Liver (tissue), 9 donors: Measurements from ENCODE around the gene STN1. TPM values are rescaled to one million over a fixed set of nuclear protein-coding genes. Genes with fewer than 3 reads are reported as not detected.

Experiments used
- DNase-seq: peaks from one replicate; pipeline ENCODE4 v3.0.0-alpha.2; 2017; ENCODE audit warnings: low spot score
- H3K27ac ChIP-seq, 2 donors: one replicate each; pipeline ENCODE4 v1.7.0; 2013; ENCODE audit warnings: inconsistent platforms in 2 of 2, low read length in 2 of 2, control low read depth in 1 of 2, low read depth in 1 of 2, mild to moderate bottlenecking in 1 of 2
- H3K27me3 ChIP-seq, 4 donors: one replicate each; pipeline versions ENCODE4 v1.6.1 to v1.7.0; 2013; ENCODE audit warnings: low read length in 3 of 4, inconsistent platforms in 1 of 4, mild to moderate bottlenecking in 1 of 4, moderate library complexity in 1 of 4; ENCODE audit not compliant: control insufficient read depth in 4 of 4, insufficient read depth in 4 of 4
- H3K36me3 ChIP-seq, 4 donors: one replicate each; pipeline versions ENCODE4 v1.6.1 to v1.7.0; 2013; ENCODE audit warnings: low read length in 3 of 4, mild to moderate bottlenecking in 3 of 4, low read depth in 1 of 4, moderate library complexity in 1 of 4; ENCODE audit not compliant: control insufficient read depth in 4 of 4, insufficient read depth in 3 of 4
- H3K4me1 ChIP-seq, 4 donors: one replicate each; pipeline versions ENCODE4 v1.6.1 to v1.7.0; 2013; ENCODE audit warnings: low read length in 3 of 4, mild to moderate bottlenecking in 3 of 4, moderate library complexity in 1 of 4; ENCODE audit not compliant: control insufficient read depth in 4 of 4, insufficient read depth in 4 of 4
- H3K4me3 ChIP-seq, 3 donors: one replicate each; pipeline versions ENCODE4 v1.6.1 to v1.7.0; 2013; ENCODE audit warnings: low read length in 3 of 3, control low read depth in 1 of 3, low read depth in 1 of 3, mild to moderate bottlenecking in 1 of 3
- H3K9ac ChIP-seq, 2 donors: one replicate each; pipeline ENCODE4 v1.7.0; 2013; ENCODE audit warnings: low read length in 2 of 2, mild to moderate bottlenecking in 2 of 2, moderate library complexity in 2 of 2, control low read depth in 1 of 2, low read depth in 1 of 2
- H3K9me3 ChIP-seq, 4 donors: one replicate each; pipeline versions ENCODE4 v1.6.1 to v1.7.0; 2013; ENCODE audit warnings: low read length in 3 of 4; ENCODE audit not compliant: control insufficient read depth in 4 of 4
- CTCF ChIP-seq: fragments of 150-350 bp; IDR thresholded peaks from 2 replicates; pipeline ENCODE4 v1.5.1; 2017; ENCODE audit warnings: improper control_type of control experiment, low read depth, low read length; ENCODE audit not compliant: missing input control
- EGR1 ChIP-seq, 2 donors: IDR thresholded peaks; 2 replicates each; pipeline ENCODE4 v1.6.1; 2016 to 2018; ENCODE audit warnings: antibody characterized with exemption in 2 of 2, low read depth in 2 of 2
- FOXA1 ChIP-seq: IDR thresholded peaks from 2 replicates; pipeline ENCODE4 v1.6.1; 2016; ENCODE audit warnings: antibody characterized with exemption
- FOXA2 ChIP-seq: IDR thresholded peaks from 2 replicates; pipeline ENCODE4 v1.6.1; 2016; ENCODE audit warnings: antibody characterized with exemption
- GABPA ChIP-seq, 2 donors: IDR thresholded peaks in 1 of 2; conservative IDR thresholded peaks in 1 of 2; 2 replicates each; pipeline ENCODE4 v1.6.1; 2016; ENCODE audit warnings: antibody characterized with exemption in 2 of 2, mild to moderate bottlenecking in 1 of 2, moderate library complexity in 1 of 2
- HNF4A ChIP-seq, 2 donors: conservative IDR thresholded peaks; 2 replicates each; pipeline ENCODE4 v1.6.1; 2016; ENCODE audit warnings: antibody characterized with exemption in 2 of 2, mild to moderate bottlenecking in 2 of 2
- HNF4G ChIP-seq: IDR thresholded peaks from 2 replicates; pipeline ENCODE4 v1.6.1; 2016; ENCODE audit warnings: antibody characterized with exemption
- JUND ChIP-seq, 2 donors: IDR thresholded peaks; 2 replicates each; pipeline ENCODE4 v1.6.1; 2016; ENCODE audit warnings: antibody characterized with exemption in 2 of 2
- REST ChIP-seq: IDR thresholded peaks from 2 replicates; pipeline ENCODE4 v1.6.1; 2016; ENCODE audit warnings: antibody characterized with exemption, mild to moderate bottlenecking
- RXRA ChIP-seq, 2 donors: IDR thresholded peaks; 2 replicates each; pipeline ENCODE4 v1.6.1; 2017 to 2018; ENCODE audit warnings: antibody characterized with exemption in 2 of 2, mild to moderate bottlenecking in 1 of 2
- SP1 ChIP-seq: IDR thresholded peaks from 2 replicates; pipeline ENCODE4 v1.6.1; 2018; ENCODE audit warnings: antibody characterized with exemption, mild to moderate bottlenecking
- TAF1 ChIP-seq: conservative IDR thresholded peaks from 2 replicates; pipeline ENCODE4 v1.6.1; 2016; ENCODE audit warnings: antibody characterized with exemption, mild to moderate bottlenecking
- YY1 ChIP-seq: IDR thresholded peaks from 2 replicates; pipeline ENCODE4 v1.6.1; 2016; ENCODE audit warnings: antibody characterized with exemption, mild to moderate bottlenecking
- WGBS: extraction: QIAGEN DNeasy Blood & Tissue Kit; methylation state at CpG from one replicate; pipeline ENCODE4 v1.1.7; 2013; 5-methylcytosine and 5-hydroxymethylcytosine counted together
- polyA plus RNA-seq, 2 donors: library from polyadenylated mRNA; stranded (reverse) in 1 of 2; unstranded in 1 of 2; fragments of 200-250 nt in 1 of 2; fragments of >200 nt in 1 of 2; fragmentation: Nextera tagmentation in 1 of 2; extraction: Ambion mirVana in 1 of 2; gene quantifications; one replicate each; pipeline versions ENCODE4 v1.2.1 to v1.2.3, GENCODE V29; 2013 to 2015
- total RNA-seq, 2 donors: library from RNA; depleted of rRNA; stranded (reverse); fragments of >200 nt; gene quantifications; one replicate each; pipeline ENCODE4 v1.2.3, GENCODE V29; 2014
- TF ChIP-seq, protein P1 (sequence below): IDR thresholded peaks from 2 replicates; pipeline ENCODE4 v1.6.1; 2016; ENCODE audit warnings: antibody characterized with exemption
- TF ChIP-seq, protein P2 (sequence below): IDR thresholded peaks from 2 replicates; pipeline ENCODE4 v1.6.1; 2016; ENCODE audit warnings: antibody characterized with exemption
- TF ChIP-seq, protein P3 (sequence below): IDR thresholded peaks from 2 replicates; pipeline ENCODE4 v1.6.1; 2016; ENCODE audit warnings: antibody characterized with exemption
- donor health status: healthy.
- donor health status: healthy.
- donor health status: healthy.
- donor health status: healthy.
- donor health status: healthy.

Gene STN1
- total and polyA plus RNA-seq, 4 donors: 6.9 to 12.9 (median 8.0) TPM

GRCh38 chr10:103890688-103891087 is 27.3 kb downstream of the STN1 start:
- H3K36me3 ChIP-seq: peaks cover 0 to 15% (median 12%) of the 10 kb centered on the region in 4 donors
- peaks cover 2 to 25% (median 18%) of the 10 kb centered on the region in 4 donors for H3K4me1 ChIP-seq
- 90% methylated on average over 2 of the region's 2 CpGs for WGBS
- no peak overlapping the region for H3K27ac ChIP-seq
- no peaks in the 10 kb centered on the region for H3K27me3 ChIP-seq
- TF ChIP-seq GABPA (IDR thresholded peaks at IDR 0.05 in 1 of 2, conservative IDR thresholded peaks at IDR 0.05 in 1 of 2) (no peak), RXRA (IDR thresholded peaks at IDR 0.05) (no peak), EGR1 (IDR thresholded peaks at IDR 0.05; ENCODE audit: low read depth in 2 of 2) (no peak), SP1 (no peak), HNF4A (conservative IDR thresholded peaks at IDR 0.05) (no peak), FOXA2 (no peak), HNF4G (no peak), REST (no peak)
- TF ChIP-seq, protein P1, sequence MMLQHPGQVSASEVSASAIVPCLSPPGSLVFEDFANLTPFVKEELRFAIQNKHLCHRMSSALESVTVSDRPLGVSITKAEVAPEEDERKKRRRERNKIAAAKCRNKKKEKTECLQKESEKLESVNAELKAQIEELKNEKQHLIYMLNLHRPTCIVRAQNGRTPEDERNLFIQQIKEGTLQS: no peak
- no peak overlapping the region for H3K9ac ChIP-seq
- no peaks in the 10 kb centered on the region for H3K9me3 ChIP-seq
- DNase-seq: no peak
- no peak overlapping the region for H3K4me3 ChIP-seq

GRCh38 chr10:103890194-103890658 is 27.8 kb downstream of the STN1 start:
- H3K27ac ChIP-seq: no peak overlapping the region
- peaks cover 2 to 25% (median 18%) of the 10 kb centered on the region in 4 donors for H3K4me1 ChIP-seq
- H3K36me3 ChIP-seq: peaks cover 0 to 15% (median 10%) of the 10 kb centered on the region in 4 donors
- H3K9me3 ChIP-seq: no peaks in the 10 kb centered on the region
- no peak overlapping the region for H3K9ac ChIP-seq
- DNase-seq: no peak
- no peaks in the 10 kb centered on the region for H3K27me3 ChIP-seq
- TF ChIP-seq FOXA2 (no peak), HNF4A (conservative IDR thresholded peaks at IDR 0.05) (no peak), EGR1 (IDR thresholded peaks at IDR 0.05; ENCODE audit: low read depth in 2 of 2) (no peak), FOXA1 (no peak), CTCF (no peak), REST (no peak), JUND (IDR thresholded peaks at IDR 0.05) (no peak), RXRA (IDR thresholded peaks at IDR 0.05) (no peak), SP1 (no peak), YY1 (no peak), TAF1 (no peak), HNF4G (no peak)
- TF ChIP-seq, protein P1: no peak
- TF ChIP-seq, protein P2, sequence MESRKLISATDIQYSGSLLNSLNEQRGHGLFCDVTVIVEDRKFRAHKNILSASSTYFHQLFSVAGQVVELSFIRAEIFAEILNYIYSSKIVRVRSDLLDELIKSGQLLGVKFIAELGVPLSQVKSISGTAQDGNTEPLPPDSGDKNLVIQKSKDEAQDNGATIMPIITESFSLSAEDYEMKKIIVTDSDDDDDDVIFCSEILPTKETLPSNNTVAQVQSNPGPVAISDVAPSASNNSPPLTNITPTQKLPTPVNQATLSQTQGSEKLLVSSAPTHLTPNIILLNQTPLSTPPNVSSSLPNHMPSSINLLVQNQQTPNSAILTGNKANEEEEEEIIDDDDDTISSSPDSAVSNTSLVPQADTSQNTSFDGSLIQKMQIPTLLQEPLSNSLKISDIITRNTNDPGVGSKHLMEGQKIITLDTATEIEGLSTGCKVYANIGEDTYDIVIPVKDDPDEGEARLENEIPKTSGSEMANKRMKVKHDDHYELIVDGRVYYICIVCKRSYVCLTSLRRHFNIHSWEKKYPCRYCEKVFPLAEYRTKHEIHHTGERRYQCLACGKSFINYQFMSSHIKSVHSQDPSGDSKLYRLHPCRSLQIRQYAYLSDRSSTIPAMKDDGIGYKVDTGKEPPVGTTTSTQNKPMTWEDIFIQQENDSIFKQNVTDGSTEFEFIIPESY: no peak
- TF ChIP-seq, protein P3, sequence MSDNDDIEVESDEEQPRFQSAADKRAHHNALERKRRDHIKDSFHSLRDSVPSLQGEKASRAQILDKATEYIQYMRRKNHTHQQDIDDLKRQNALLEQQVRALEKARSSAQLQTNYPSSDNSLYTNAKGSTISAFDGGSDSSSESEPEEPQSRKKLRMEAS: no peak
- no peak overlapping the region for H3K4me3 ChIP-seq
- 62% methylated on average over 4 of the region's 4 CpGs for WGBS
